Vagina (tissue), 2 donors: ENCODE measurements around the gene AADACL4. TPM values are rescaled to one million over a fixed set of nuclear protein-coding genes. Genes with fewer than 3 reads are reported as not detected.
"Not testable (repeated sequence)": the region's sequence is repeated elsewhere in the genome, so short reads cannot be mapped to it uniquely, and the experiment has no call there.

Source experiments
- DNase-seq, 2 donors: peaks; one replicate each; pipeline ENCODE4 v3.0.0-alpha.2; 2017; ENCODE audit errors: extremely low spot score in 2 of 2
- H3K27ac ChIP-seq: fragments of 200-600 bp; sonication (generic); one replicate; pipeline ENCODE4 v1.5.1; 2019
- H3K27me3 ChIP-seq: fragments of 200-600 bp; sonication (generic); one replicate; pipeline ENCODE4 v1.5.1; 2019
- H3K36me3 ChIP-seq, 2 donors: fragments of 200-600 bp; sonication (generic); one replicate each; pipeline ENCODE4 v1.5.1; 2017 to 2019
- H3K4me1 ChIP-seq: fragments of 200-600 bp; sonication (generic); one replicate; pipeline ENCODE4 v1.5.1; 2019
- H3K4me3 ChIP-seq, 2 donors: fragments of 200-600 bp; sonication (generic); 1 replicate in 1 of 2; 2 replicates in 1 of 2; pipeline ENCODE4 v1.5.1; 2016 to 2019
- H3K9me3 ChIP-seq: fragments of 200-600 bp; sonication (generic); one replicate; pipeline ENCODE4 v1.5.1; 2019
- CTCF ChIP-seq, 3 experiments: fragments of 450-650 bp in 2 of 3; fragments of 200-600 bp in 1 of 3; sonication (generic) in 1 of 3; IDR thresholded peaks; one replicate each; pipeline ENCODE4 v1.5.1; 2017 to 2019; ENCODE audit warnings: antibody characterized with exemption in 3 of 3, mild to moderate bottlenecking in 2 of 3, moderate library complexity in 2 of 3
- POLR2A ChIP-seq, 2 donors: fragments of 450-650 bp; IDR thresholded peaks; one replicate each; pipeline ENCODE4 v1.6.1; 2017; ENCODE audit warnings: antibody characterized with exemption in 2 of 2, mild to moderate bottlenecking in 2 of 2, moderate library complexity in 2 of 2
- POLR2AphosphoS5 ChIP-seq, 2 donors: sonication (generic); formaldehyde crosslinking; IDR thresholded peaks; one replicate each; pipeline ENCODE4 v1.9.0; 2017; ENCODE audit warnings: antibody characterized with exemption in 2 of 2, mild to moderate bottlenecking in 2 of 2, low read depth in 1 of 2; ENCODE audit not compliant: insufficient read depth in 1 of 2
- intact Hi-C: fragments of 100-400 bp; cut with DNase I; formaldehyde crosslinking; loops from one replicate; pipeline ENCODE4 v1.15.1; 2023
- total RNA-seq: library from RNA; depleted of rRNA; stranded (reverse); fragments of >200 nt; gene quantifications from one replicate; pipeline ENCODE4 v1.2.3, GENCODE V29; 2016

The AADACL4 gene
- total RNA-seq, 1 donor from 2014 or later = not detected

- no peak overlapping the region for H3K27ac ChIP-seq
- no peaks in the 10 kb centered on the region for H3K9me3 ChIP-seq
- no peak overlapping the region for H3K4me3 ChIP-seq
- DNase-seq = no peak
- H3K27me3 ChIP-seq = no peaks in the 10 kb centered on the region
- intact Hi-C loops = loop anchor here (10.0 kb wide), 1 partner anchor 339 kb away; no protein-coding TSS in a partner anchor
- H3K4me1 ChIP-seq = peaks cover 7% of the 10 kb centered on the region
- no peaks in the 10 kb centered on the region for H3K36me3 ChIP-seq
- TF ChIP-seq POLR2AphosphoS5 (IDR thresholded peaks at IDR 0.05; ENCODE audit: insufficient read depth in 1 of 2, low read depth in 1 of 2) = no peak
- no peak for TF ChIP-seq POLR2A (IDR thresholded peaks at IDR 0.05)
- no peak for TF ChIP-seq CTCF (IDR thresholded peaks at IDR 0.05)
Measured at GRCh38 chr1:12654004-12654567, 10.2 kb downstream of the AADACL4 start.

- H3K36me3 ChIP-seq = no peaks in the 10 kb centered on the region
- DNase-seq = no peak
- TF ChIP-seq POLR2A (IDR thresholded peaks at IDR 0.05) (no peak), CTCF (IDR thresholded peaks at IDR 0.05) (no peak), POLR2AphosphoS5 (IDR thresholded peaks at IDR 0.05; ENCODE audit: insufficient read depth in 1 of 2, low read depth in 1 of 2) (no peak)
- H3K27ac ChIP-seq = no peak overlapping the region
- no peak overlapping the region for H3K4me3 ChIP-seq
- H3K4me1 ChIP-seq = peaks cover 7% of the 10 kb centered on the region
- intact Hi-C loops = loop anchor here (10.0 kb wide), 1 partner anchor 340 kb away; no protein-coding TSS in a partner anchor
- H3K9me3 ChIP-seq = no peaks in the 10 kb centered on the region
- no peaks in the 10 kb centered on the region for H3K27me3 ChIP-seq
Measured at GRCh38 chr1:12654657-12655056, 10.8 kb downstream of the AADACL4 start.

- H3K4me3 ChIP-seq = no peak overlapping the region
- DNase-seq = no peak
- TF ChIP-seq POLR2AphosphoS5 (IDR thresholded peaks at IDR 0.05; ENCODE audit: insufficient read depth in 1 of 2, low read depth in 1 of 2) (no peak), CTCF (IDR thresholded peaks at IDR 0.05) (no peak), POLR2A (IDR thresholded peaks at IDR 0.05) (no peak)
- no peaks in the 10 kb centered on the region for H3K4me1 ChIP-seq
- no peaks in the 10 kb centered on the region for H3K36me3 ChIP-seq
- H3K27ac ChIP-seq = no peak overlapping the region
- no peaks in the 10 kb centered on the region for H3K27me3 ChIP-seq
- intact Hi-C loops = loop anchor here (10.0 kb wide), 1 partner anchor 342 kb away; no protein-coding TSS in a partner anchor
- H3K9me3 ChIP-seq = no peaks in the 10 kb centered on the region
Measured at GRCh38 chr1:12656575-12656974, 12.7 kb downstream of the AADACL4 start.

- no peak overlapping the region for H3K4me3 ChIP-seq
- H3K27me3 ChIP-seq = no peaks in the 10 kb centered on the region
- no peaks in the 10 kb centered on the region for H3K9me3 ChIP-seq
- no peak overlapping the region for H3K27ac ChIP-seq
- DNase-seq = no peak
- no peaks in the 10 kb centered on the region for H3K36me3 ChIP-seq
- intact Hi-C loops = loop anchor here (10.0 kb wide), 1 partner anchor 342 kb away; no protein-coding TSS in a partner anchor
- H3K4me1 ChIP-seq = no peaks in the 10 kb centered on the region
- TF ChIP-seq CTCF (IDR thresholded peaks at IDR 0.05) (no peak), POLR2AphosphoS5 (IDR thresholded peaks at IDR 0.05; ENCODE audit: insufficient read depth in 1 of 2, low read depth in 1 of 2) (no peak), POLR2A (IDR thresholded peaks at IDR 0.05) (no peak)
Measured at GRCh38 chr1:12657060-12657884, 13.4 kb downstream of the AADACL4 start.

GRCh38 chr1:12657885-12658512 lies 14.1 kb downstream of the AADACL4 start:
- H3K4me3 ChIP-seq, H3K27ac ChIP-seq, DNase-seq, H3K9me3 ChIP-seq, H3K36me3 ChIP-seq, H3K4me1 ChIP-seq, H3K27me3 ChIP-seq: not testable (repeated sequence)
- intact Hi-C loops = loop anchor here (10.0 kb wide), 1 partner anchor 343 kb away; no protein-coding TSS in a partner anchor
